SJCRH30 (cell line): ENCODE measurements around the gene IFNL4. TPM values are rescaled to one million over a fixed set of nuclear protein-coding genes. Genes with fewer than 3 reads are reported as not detected.
A peak's percentile ranks its signal among the peaks of the same experiment; 100 is the strongest.
"Not testable (repeated sequence)": the region's sequence is repeated elsewhere in the genome, so short reads cannot be mapped to it uniquely, and the experiment has no call there.

ENCODE experiments used
- DNase-seq, 2 experiments: peaks; one replicate each; pipeline ENCODE4 v3.0.0-alpha.2; 2015 to 2020
- H3K27ac ChIP-seq: fragments of 250-450 bp; sonication (Bioruptor Pico); 2 replicates; pipeline ENCODE4 v1.5.1; 2020; ENCODE audit warnings: mild to moderate bottlenecking, moderate library complexity
- H3K27me3 ChIP-seq: fragments of 250-450 bp; sonication (Bioruptor Pico); 2 replicates; pipeline ENCODE4 v1.5.1; 2020; ENCODE audit warnings: mild to moderate bottlenecking, moderate library complexity
- H3K36me3 ChIP-seq: fragments of 250-450 bp; sonication (Bioruptor Pico); 2 replicates; pipeline ENCODE4 v1.5.1; 2020; ENCODE audit warnings: mild to moderate bottlenecking, moderate library complexity
- H3K4me1 ChIP-seq: fragments of 250-450 bp; sonication (Bioruptor Pico); 2 replicates; pipeline ENCODE4 v1.5.1; 2020; ENCODE audit warnings: mild to moderate bottlenecking, moderate library complexity
- H3K4me3 ChIP-seq: fragments of 250-450 bp; sonication (Bioruptor Pico); 2 replicates; pipeline ENCODE4 v1.5.1; 2020; ENCODE audit warnings: mild to moderate bottlenecking, moderate library complexity
- H3K9me3 ChIP-seq: fragments of 250-450 bp; sonication (Bioruptor Pico); replicated peaks from 2 replicates; pipeline ENCODE4 v1.5.1; 2020; ENCODE audit warnings: mild to moderate bottlenecking, moderate library complexity
- total RNA-seq: library from RNA; depleted of rRNA; stranded (reverse); fragments of >200 nt; shearing (Covaris generic); gene quantifications from 2 replicates; pipeline ENCODE4 v1.2.3, GENCODE V29; 2014

Gene IFNL4
- total RNA-seq, 1 experiment from 2014 or later = not detected

DNA sequence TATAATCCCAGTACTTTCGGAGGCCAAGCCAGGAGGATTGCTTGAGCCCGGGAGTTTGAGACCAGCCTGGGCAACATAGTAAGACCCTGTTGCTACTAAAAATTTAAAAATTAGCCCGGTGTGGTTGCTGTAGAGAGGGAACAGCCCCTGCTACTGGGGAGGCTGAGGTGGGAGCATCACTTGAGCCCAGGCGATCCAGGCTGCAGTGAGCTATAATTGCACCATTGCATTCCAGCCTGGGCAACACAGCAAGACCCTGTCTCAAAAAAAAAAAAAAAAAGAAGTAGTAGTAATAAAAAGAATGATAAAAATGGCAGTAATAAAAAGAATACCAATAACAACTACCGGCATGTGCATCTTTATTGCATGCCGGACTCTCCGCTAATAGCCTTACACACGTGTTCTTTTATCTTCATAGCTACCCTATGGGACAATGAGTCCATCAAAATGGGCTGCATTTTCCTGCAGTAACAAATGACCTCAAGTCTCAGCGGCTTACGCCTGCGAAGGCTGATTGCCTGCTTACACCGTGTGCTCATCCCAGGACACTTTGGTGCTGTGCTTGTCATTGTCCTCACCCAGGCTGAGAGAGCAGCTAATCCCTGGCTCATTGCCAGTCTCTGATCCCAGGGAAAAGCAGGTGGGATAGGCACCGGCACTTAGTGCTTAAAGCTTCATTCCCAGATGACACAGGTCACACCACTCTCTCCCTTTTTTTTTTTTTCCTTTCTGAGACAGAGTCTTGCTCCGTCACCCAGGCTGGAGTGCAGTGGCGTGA, 30.2 kb downstream of the IFNL4 start:
- Histone ChIP-seq H3K4me1 (no peaks in the 10 kb centered on the region), H3K36me3 (no peaks in the 10 kb centered on the region), H3K4me3 (no peak overlapping the region), H3K27ac (no peak overlapping the region), H3K9me3 (no peaks in the 10 kb centered on the region), H3K27me3 (no peaks in the 10 kb centered on the region)
- DNase-seq = peak in 1 of 2 experiments; percentile 34

DNA sequence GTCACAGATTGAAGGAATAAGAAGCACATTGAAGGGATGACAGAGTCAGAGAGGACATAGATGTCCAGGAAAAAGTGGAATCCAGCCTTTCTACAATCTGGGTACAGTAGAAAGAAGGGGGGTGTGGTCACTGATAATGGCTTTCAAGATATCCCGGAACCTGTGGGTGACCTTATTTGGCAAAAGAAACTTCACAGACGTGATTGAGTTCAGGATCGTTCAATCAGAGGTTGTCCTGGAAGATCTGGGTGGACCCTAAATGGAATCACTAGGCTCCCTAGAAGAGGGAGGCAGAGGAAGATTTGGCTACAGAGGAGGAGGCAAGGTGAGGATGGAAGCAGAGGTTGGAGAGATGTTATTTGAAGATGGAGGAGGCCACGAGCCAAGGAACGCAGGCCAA, 31.6 kb downstream of the IFNL4 start:
- DNase-seq = no peak
- H3K4me1 ChIP-seq = no peaks in the 10 kb centered on the region
- no peaks in the 10 kb centered on the region for H3K27me3 ChIP-seq
- no peak overlapping the region for H3K27ac ChIP-seq
- no peaks in the 10 kb centered on the region for H3K36me3 ChIP-seq
- no peaks in the 10 kb centered on the region for H3K9me3 ChIP-seq
- H3K4me3 ChIP-seq = no peak overlapping the region

DNA sequence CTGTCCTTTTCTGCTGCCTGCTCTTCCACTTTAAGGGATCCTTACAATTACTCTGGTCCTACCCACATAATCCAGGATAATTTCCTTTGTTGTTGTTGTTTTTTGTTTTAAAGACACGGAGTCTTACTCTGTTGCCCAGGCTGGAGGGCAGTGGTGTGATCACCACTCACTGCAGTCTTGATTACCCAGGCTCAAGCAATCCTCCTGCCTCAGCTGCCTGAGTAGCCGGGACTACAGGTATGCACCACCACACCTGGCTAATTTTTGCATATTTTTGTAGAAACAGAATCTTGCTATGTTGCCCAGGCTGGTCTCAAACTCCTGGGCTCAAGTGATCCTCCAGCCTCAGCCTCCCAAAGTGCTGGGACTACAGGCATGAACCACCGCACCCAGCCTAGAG, 33.3 kb downstream of the IFNL4 start:
- not testable (repeated sequence) for H3K4me3 ChIP-seq, H3K4me1 ChIP-seq, H3K9me3 ChIP-seq, DNase-seq, H3K36me3 ChIP-seq, H3K27me3 ChIP-seq, H3K27ac ChIP-seq

DNA sequence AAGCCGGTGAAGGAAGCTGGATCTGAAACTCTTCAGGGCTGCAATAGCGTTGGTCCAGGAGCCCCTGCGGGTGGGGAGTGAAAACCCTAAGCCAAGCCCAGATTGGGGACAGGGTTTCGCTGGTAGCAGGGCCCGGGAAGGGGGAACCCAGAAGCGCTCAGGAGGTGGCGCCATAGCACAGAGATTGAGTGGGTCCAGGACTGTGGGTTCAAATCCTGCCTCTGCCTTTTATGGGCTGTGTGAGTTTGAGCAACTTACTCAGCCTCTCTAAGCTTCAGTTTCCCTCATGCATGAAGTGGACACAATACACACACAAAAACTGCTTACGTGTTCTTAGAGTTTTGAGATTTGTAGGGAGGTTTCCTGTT, 36.3 kb downstream of the IFNL4 start:
- no peaks in the 10 kb centered on the region for H3K4me1 ChIP-seq
- H3K27ac ChIP-seq = no peak overlapping the region
- no peak overlapping the region for H3K4me3 ChIP-seq
- H3K27me3 ChIP-seq = no peaks in the 10 kb centered on the region
- peak in 1 of 2 experiments; percentile 57 for DNase-seq
- no peaks in the 10 kb centered on the region for H3K36me3 ChIP-seq
- H3K9me3 ChIP-seq = no peaks in the 10 kb centered on the region

DNA sequence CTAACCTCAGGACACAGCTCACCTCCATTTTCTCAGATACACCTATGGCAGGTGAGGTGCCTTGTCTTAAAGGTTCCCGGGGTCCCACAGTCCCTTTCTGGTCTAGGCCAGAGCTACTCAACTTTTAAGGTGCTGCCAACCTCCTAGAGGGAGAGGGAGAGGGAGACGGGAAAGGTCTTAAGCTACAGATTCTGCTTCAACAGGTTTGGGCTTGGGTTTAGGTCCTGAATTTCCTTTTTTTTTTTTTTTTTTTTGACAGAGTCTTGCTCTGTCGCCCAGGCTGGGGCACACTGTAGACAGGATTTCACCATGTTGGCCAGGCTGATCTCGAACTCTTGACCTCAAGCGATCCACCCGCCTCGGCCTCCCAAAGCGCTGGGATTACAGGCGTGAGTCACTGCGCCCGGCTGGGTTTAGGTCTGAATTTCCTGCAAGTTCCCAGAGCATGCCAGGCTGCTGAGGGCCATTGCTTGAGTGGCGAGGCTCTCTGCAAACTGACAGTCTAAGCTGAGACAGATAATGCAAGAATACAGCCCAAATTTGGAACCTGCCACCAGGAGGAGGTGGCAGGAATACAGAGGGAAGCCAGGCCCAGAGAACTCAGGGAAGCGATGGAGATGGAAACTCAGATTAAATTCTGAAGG, 36.8 kb downstream of the IFNL4 start:
- Histone ChIP-seq H3K27ac (no peak overlapping the region), H3K27me3 (no peaks in the 10 kb centered on the region), H3K4me3 (no peak overlapping the region), H3K9me3 (no peaks in the 10 kb centered on the region), H3K4me1 (no peaks in the 10 kb centered on the region), H3K36me3 (no peaks in the 10 kb centered on the region)
- DNase-seq = no peak

DNA sequence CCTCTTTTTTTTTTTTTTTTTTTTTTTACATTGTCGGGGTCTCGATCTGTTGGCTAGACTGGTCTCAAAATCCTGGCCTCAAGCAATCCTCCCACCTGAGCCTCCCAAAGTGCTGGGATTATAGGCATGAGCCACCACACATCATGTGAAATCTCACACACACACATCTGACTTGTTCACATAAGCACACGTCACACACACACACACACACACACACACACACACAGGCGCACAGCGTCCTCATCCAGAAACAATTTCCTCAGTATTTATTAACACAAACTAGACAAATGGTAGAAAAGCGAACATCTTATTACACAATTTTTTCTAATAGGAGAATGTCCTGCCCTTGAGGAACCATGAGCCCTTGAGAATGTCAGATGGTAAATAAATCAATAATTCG, 39.5 kb downstream of the IFNL4 start:
- Histone ChIP-seq H3K4me3 (no peak overlapping the region), H3K27me3 (no peaks in the 10 kb centered on the region), H3K36me3 (no peaks in the 10 kb centered on the region), H3K4me1 (no peaks in the 10 kb centered on the region), H3K27ac (no peak overlapping the region), H3K9me3 (no peaks in the 10 kb centered on the region)
- no peak for DNase-seq

DNA sequence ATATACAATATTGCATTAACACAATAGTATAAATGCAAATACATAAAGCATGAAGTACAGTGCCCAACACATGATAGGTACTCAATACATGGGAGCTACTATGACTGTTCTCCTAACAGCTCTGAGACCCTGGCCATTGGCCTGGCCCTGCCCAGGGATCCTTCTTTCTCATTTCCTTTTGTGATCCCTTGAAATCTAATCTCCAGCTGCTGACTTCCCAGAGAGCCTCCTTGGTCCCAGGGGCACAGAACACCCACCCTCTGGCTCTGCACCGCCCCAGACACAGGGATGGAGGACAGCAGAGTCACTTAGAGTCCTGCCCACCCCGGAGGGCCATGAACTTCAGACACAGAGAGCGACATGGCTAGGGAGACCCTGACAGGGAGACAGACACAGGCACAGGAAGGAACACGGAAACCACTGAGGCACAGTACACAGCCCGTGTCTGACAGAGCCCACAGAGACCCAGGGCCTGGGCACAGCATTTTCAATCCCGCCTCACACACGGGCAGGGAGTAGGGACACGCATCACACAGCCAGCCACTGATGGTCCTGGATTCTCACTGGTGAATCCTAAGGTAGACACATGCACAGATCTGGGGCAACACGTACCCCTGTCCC, 40.4 kb downstream of the IFNL4 start:
- H3K27ac ChIP-seq = no peak overlapping the region
- no peaks in the 10 kb centered on the region for H3K36me3 ChIP-seq
- peak in 1 of 2 experiments; percentile 29 for DNase-seq
- no peaks in the 10 kb centered on the region for H3K9me3 ChIP-seq
- H3K4me3 ChIP-seq = no peak overlapping the region
- no peaks in the 10 kb centered on the region for H3K27me3 ChIP-seq
- no peaks in the 10 kb centered on the region for H3K4me1 ChIP-seq

DNA sequence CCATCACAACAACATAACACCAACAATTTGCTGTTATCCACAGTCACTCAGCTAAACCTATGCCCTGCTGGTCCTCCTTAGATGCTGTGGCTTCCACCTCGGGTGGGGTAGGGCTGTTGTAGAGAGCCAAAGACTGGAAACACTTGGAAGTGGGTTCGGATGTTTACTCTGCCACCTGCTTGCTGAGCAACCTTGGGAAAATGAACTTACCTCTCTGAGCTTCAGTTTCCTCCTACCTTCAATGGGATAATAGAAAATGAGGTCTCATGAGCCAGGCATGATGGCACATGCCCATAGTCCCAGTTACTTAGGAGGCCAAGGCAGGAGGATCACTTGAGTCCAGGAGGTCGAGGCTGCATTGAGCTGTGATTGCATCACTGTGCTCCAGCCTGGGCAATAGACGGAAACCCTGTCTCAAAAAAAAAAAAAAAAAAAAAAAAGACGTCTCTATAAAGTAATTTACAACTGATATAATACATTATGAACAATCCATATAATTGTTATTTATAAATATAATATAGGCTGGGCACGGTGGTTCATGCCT, 41.3 kb downstream of the IFNL4 start:
- Histone ChIP-seq H3K36me3 (no peaks in the 10 kb centered on the region), H3K4me3 (no peak overlapping the region), H3K27me3 (no peaks in the 10 kb centered on the region), H3K27ac (no peak overlapping the region), H3K4me1 (no peaks in the 10 kb centered on the region), H3K9me3 (no peaks in the 10 kb centered on the region)
- DNase-seq = no peak

DNA sequence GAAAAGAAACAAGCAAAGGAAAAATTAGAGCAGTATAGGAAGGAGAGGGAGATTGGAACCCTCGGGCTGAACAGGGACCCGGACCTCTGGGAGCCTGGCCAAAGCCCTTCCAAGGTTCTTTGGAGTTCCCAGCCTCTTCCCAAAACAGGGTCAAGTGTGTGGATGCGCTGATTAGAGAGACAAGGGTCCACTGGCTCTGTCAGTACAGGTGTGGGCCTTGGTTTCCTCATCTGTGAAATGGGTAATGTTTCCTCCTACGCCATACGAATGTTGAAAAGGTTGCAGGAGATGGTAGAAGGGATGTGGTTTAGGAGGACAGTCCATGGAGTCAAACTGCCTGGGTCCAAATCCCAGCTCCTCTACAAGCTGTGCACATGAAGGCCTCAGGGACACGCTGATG, 42.5 kb downstream of the IFNL4 start:
- Histone ChIP-seq H3K36me3 (no peaks in the 10 kb centered on the region), H3K4me3 (no peak overlapping the region), H3K4me1 (no peaks in the 10 kb centered on the region), H3K9me3 (no peaks in the 10 kb centered on the region), H3K27me3 (no peaks in the 10 kb centered on the region), H3K27ac (no peak overlapping the region)
- no peak for DNase-seq

DNA sequence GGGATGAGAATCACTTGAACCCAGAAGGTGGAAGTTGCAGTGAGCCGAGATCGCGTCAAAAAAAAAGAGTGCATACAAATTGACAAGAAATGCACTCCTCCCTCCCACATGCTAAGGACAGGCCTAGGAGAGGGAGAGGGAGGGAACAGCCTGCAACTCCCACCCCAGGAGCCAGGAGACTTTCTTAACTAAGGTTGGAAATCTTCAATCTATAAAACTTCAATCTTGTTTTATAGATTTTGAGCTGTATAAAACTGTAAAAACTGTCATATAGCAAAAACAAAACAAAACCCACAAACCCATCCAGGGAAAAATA, 43.2 kb downstream of the IFNL4 start:
- DNase-seq = no peak
- H3K27me3 ChIP-seq = no peaks in the 10 kb centered on the region
- no peaks in the 10 kb centered on the region for H3K9me3 ChIP-seq
- H3K4me3 ChIP-seq = no peak overlapping the region
- H3K36me3 ChIP-seq = no peaks in the 10 kb centered on the region
- no peaks in the 10 kb centered on the region for H3K4me1 ChIP-seq
- H3K27ac ChIP-seq = no peak overlapping the region

DNA sequence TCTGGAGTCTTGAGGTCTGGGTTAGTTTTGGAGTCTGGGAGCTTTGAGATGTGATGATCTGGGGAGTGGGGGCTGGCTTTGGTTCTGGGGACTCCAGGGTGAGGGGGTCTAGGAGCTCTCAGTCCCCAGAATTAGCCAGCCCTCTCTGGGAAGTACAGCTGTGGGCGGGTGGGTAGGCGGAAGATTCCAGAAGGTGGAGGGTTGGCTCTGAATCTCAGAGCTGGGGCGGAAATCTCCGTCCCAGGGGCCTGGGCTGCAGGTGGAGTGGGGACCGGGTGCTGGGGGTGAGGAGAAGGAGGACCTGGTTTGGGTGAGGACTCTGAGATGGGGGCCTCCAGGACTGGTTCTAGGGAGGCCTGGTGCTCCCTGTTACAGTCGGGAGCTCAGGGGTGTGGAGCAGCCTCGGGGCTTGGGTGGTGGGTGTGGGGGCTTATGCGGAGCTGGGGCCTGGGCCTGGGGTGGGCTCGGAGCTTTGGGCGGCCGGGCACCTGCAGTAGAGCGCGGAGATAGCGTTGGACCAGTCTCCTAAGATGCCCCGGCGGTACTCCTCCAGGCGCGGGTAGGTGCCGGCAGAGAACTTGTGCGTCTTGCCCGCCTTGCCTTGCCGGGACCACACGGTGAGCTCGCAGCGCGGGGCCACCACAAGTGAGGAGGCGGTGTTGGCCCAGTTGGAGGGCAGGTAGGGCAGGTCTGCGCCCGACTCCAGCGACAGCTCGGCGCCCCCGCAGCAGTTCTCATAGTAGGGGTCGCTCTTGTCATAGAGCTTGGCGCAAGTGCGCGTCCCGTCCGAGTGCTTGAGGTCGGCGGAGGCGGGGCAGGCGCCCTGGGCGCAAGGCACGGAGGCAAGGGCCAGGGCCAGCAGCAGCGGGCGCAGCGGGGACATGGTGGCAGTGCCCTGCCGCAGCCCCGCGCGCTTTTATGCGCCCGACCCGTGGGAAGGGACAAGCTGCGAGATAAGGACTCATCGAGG, 45.0 kb downstream of the IFNL4 start, which contains the start of gene SYCN:
Gene SYCN, minus strand, starts transcription at position 892 of the 970 bp plus-strand sequence. Its CDS starts 9 bp downstream, at position 883.
- H3K27me3 ChIP-seq = no peaks in the 10 kb centered on the region
- no peak within 1 kb of the TSS for H3K4me3 ChIP-seq
- H3K36me3 ChIP-seq = no peaks in the 10 kb centered on the region
- H3K9me3 ChIP-seq = no peaks in the 10 kb centered on the region
- no peak for DNase-seq
- no peak within 1 kb of the TSS for H3K27ac ChIP-seq
- no peaks in the 10 kb centered on the region for H3K4me1 ChIP-seq

DNA sequence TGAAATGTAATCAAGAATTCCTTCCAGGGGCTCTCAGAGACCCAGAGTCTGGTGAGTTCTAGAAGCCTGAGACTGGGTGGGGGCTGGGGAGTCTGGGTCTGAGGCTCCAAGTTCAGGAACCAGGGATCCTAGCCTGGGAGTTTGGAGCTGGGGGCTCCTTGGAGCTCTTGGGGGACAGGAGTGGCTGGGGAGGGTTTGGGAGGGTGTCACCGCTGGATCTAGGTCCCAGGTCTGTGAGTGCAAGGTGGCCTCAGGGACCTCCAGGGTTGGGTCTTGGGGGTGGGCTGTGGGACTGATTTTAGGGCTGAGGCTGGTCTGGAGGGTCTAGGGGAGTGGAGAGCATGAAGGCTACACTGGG, 45.7 kb downstream of the IFNL4 start:
- no peak for DNase-seq
- Histone ChIP-seq H3K27ac (no peak overlapping the region), H3K9me3 (no peaks in the 10 kb centered on the region), H3K4me1 (no peaks in the 10 kb centered on the region), H3K4me3 (no peak overlapping the region), H3K27me3 (no peaks in the 10 kb centered on the region), H3K36me3 (no peaks in the 10 kb centered on the region)

DNA sequence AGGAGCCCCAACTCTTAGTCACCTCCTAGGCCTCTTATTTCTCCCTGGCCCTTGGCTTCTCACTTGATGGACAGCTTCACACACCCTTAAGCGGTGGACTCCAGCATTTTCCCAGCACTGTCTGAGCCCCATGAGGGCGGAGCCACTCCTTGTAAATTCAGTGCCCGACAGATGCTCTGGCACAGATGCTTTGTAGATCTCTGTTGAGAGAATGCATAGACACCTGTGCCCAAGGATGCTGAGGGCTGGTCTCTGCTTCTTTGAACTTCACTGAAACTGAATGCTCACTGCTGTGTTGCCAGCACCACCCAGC, 47.9 kb downstream of the IFNL4 start:
- Histone ChIP-seq H3K27me3 (no peaks in the 10 kb centered on the region; the same call in 1 of the 2 replicates), H3K9me3 (no peaks in the 10 kb centered on the region), H3K4me1 (peaks cover 6% of the 10 kb centered on the region), H3K36me3 (no peaks in the 10 kb centered on the region), H3K4me3 (no peak overlapping the region), H3K27ac (no peak overlapping the region)
- no peak for DNase-seq

DNA sequence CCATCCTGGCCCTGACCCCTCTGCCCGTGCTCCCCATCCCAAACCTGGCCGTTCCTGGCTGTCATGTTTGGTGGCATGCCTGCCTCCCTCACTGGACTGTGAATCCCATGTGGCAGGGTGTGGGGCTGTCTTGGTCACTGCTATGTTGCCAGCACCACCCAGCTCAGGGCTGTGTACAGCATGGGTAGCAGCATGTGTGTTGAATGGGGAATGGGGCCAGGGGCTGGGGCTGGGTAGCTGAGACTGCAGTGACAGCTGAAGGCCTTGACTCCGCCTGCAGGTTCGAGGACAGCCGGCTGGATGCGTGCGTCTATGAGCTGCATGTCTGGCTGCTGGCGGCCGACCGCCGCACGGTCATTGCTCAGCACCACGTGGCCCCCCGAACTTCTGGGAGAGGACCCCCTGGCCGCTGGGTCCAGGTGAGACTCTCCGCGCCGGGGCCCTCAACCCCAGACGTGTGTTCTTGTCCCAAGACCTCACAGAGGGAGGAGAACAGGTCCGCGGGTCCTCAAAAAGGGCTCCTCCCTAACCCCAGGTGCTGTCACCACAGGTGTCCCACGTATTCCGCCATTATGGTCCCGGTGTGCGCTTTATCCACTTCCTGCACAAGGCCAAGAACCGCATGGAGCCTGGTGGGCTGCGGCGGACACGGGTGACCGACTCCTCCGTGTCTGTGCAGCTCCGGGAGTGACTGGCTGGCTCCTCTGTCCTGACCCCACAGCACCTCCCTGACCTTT, 48.4 kb downstream of the IFNL4 start:
- no peaks in the 10 kb centered on the region; the same call in 1 of the 2 replicates for H3K27me3 ChIP-seq

More for the DNA sequence above, 48.4 kb downstream of the IFNL4 start:
- no peaks in the 10 kb centered on the region for H3K9me3 ChIP-seq
- H3K27ac ChIP-seq = no peak overlapping the region
- H3K36me3 ChIP-seq = no peaks in the 10 kb centered on the region
- DNase-seq = no peak
- H3K4me3 ChIP-seq = no peak overlapping the region
- peaks cover 11% of the 10 kb centered on the region for H3K4me1 ChIP-seq
